ENCODE results near the gene FTO. TPM values are rescaled to one million over a fixed set of nuclear protein-coding genes. Genes with fewer than 3 reads are reported as not detected.

The FTO gene
- total RNA-seq, 2 donors from 2014 or later: 44.0 to 51.5 TPM

DNA sequence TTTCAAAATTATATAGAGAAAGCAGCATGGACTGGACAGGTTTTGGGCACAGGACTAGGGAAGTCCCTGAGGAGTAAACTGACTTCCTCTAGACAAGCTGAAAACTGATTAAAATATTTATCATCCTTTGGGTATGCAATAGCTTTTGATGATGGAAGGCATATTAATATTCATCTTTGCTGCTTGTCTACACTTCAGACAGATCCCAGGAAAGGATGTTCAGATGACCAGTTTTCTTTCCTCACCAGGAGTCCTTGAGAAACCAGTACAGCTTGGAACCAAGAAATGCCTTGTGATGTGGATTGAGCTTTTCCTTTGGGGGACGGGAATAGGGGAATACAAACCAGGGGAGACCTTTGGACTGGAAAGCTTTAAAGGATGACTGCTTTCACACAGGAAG, 195.5 kb downstream of the FTO start:
- no peaks in the 10 kb centered on the region for H3K27me3 Mint-ChIP-seq (ENCODE audit: low read depth)
- H3K4me3 Mint-ChIP-seq: no peak overlapping the region
- DNase-seq: no peak
- peaks cover 4% of the 10 kb centered on the region for H3K4me1 Mint-ChIP-seq (ENCODE audit: low read depth)
- H3K27ac Mint-ChIP-seq: no peak overlapping the region
- no peak for ATAC-seq (replicated peaks in 1 of 2)
- H3K9me3 Mint-ChIP-seq: no peaks in the 10 kb centered on the region
- H3K36me3 Mint-ChIP-seq (ENCODE audit: insufficient read depth in 2 of 2): peaks cover 0 to 3% of the 10 kb centered on the region in 2 donors

- H3K36me3 Mint-ChIP-seq (ENCODE audit: insufficient read depth in 2 of 2): peaks cover 0 to 3% of the 10 kb centered on the region in 2 donors
- no peak for ATAC-seq (replicated peaks in 1 of 2)
- H3K27me3 Mint-ChIP-seq (ENCODE audit: low read depth): no peaks in the 10 kb centered on the region
- no peak overlapping the region for H3K27ac Mint-ChIP-seq
- H3K4me1 Mint-ChIP-seq (ENCODE audit: low read depth): peaks cover 12% of the 10 kb centered on the region
- H3K4me3 Mint-ChIP-seq: no peak overlapping the region
- no peaks in the 10 kb centered on the region for H3K9me3 Mint-ChIP-seq
- no peak for DNase-seq
These were observed 196.7 kb downstream of the FTO start for GRCh38 chr16:53900667-53901066.

DNA sequence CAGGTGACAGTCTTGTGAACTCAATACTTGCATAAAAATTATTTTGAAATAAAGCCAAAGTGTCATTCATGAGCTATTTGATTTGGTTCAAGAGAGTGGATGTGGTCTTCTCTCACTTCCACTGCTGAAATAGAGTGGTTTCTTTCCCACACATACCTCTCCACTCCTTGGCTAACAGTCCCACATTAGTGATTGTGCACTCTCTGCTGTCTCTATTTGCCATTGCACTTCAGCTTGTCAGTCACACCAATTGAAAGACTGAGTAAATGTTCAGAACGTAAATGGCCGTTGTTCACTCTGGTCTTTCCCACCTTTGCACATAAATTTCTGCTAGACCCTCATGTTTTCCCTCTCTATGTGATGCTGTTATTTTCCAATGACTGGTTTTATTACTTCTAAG, 197.5 kb downstream of the FTO start:
- H3K36me3 Mint-ChIP-seq (ENCODE audit: insufficient read depth in 2 of 2): peaks cover 0 to 3% of the 10 kb centered on the region in 2 donors
- no peak for ATAC-seq (replicated peaks in 1 of 2)
- H3K4me1 Mint-ChIP-seq (ENCODE audit: low read depth): peaks cover 18% of the 10 kb centered on the region
- no peak for DNase-seq
- no peaks in the 10 kb centered on the region for H3K27me3 Mint-ChIP-seq (ENCODE audit: low read depth)
- no peak overlapping the region for H3K27ac Mint-ChIP-seq
- H3K9me3 Mint-ChIP-seq: no peaks in the 10 kb centered on the region
- no peak overlapping the region for H3K4me3 Mint-ChIP-seq

DNA sequence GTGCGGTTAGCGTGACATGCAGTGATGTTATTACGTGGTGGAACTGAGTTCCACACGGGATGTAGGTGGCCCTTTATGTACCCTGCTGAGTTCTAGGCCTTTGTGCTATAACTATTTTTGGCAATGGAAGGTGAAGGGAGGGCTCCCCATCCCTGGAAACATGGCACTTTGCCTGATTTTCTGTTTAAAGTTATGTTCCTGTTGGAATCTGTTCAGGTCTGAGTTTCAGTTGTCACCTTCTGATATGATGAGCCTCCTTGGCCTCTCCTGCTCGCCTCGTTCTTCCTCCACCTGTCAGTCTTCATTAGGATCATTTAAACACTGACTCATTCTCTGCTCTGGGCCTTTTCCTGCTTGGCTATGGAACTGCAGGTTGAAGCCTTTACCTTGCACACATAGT, 200.6 kb downstream of the FTO start:
- Mint-ChIP-seq H3K9me3 (no peaks in the 10 kb centered on the region), H3K27ac (no peak overlapping the region), H3K36me3 (ENCODE audit: insufficient read depth in 2 of 2) (peaks cover 0 to 3% of the 10 kb centered on the region in 2 donors), H3K27me3 (ENCODE audit: low read depth) (no peaks in the 10 kb centered on the region), H3K4me1 (ENCODE audit: low read depth) (peaks cover 18% of the 10 kb centered on the region), H3K4me3 (no peak overlapping the region)
- no peak for ATAC-seq (replicated peaks in 1 of 2)
- DNase-seq: no peak

GRCh38 chr16:53905028-53905427, 201.1 kb downstream of the FTO start:
- peak; percentile 51 to 62 for ATAC-seq (replicated peaks in 1 of 2)
- Mint-ChIP-seq H3K4me3 (no peak overlapping the region), H3K36me3 (ENCODE audit: insufficient read depth in 2 of 2) (peaks cover 0 to 3% of the 10 kb centered on the region in 2 donors), H3K27me3 (ENCODE audit: low read depth) (no peaks in the 10 kb centered on the region), H3K4me1 (ENCODE audit: low read depth) (peaks cover 18% of the 10 kb centered on the region), H3K9me3 (no peaks in the 10 kb centered on the region), H3K27ac (no peak overlapping the region)
- no peak for DNase-seq

DNA sequence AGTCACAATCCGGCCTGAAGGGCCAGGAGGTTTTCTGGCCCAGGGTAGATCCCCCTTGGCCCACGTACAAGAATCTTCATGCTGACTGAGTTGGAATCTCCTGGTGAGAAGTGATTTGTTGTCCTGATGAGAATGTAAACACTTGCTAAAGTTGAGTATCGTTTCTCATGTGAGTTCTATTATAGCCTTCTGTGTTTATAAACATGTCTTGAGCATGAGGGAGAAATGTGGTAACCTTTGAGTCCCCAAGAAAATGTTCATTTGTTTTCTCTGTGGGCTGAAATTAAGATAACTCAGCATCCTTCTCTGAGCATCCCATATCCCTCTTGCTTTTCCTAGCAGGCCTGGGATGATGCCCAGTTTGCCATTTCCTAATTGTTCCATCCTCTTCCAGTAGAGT, 204.8 kb downstream of the FTO start:
- no peak for ATAC-seq (replicated peaks in 1 of 2)
- Mint-ChIP-seq H3K27me3 (ENCODE audit: low read depth) (no peaks in the 10 kb centered on the region), H3K36me3 (ENCODE audit: insufficient read depth in 2 of 2) (no peaks in the 10 kb centered on the region), H3K4me3 (no peak overlapping the region), H3K9me3 (no peaks in the 10 kb centered on the region), H3K4me1 (ENCODE audit: low read depth) (peaks cover 18% of the 10 kb centered on the region), H3K27ac (no peak overlapping the region)
- no peak for DNase-seq

GRCh38 chr16:53910990-53911389, 207.0 kb downstream of the FTO start:
- Mint-ChIP-seq H3K27ac (no peak overlapping the region), H3K4me1 (ENCODE audit: low read depth) (peaks cover 3% of the 10 kb centered on the region), H3K27me3 (ENCODE audit: low read depth) (no peaks in the 10 kb centered on the region), H3K4me3 (no peak overlapping the region), H3K36me3 (ENCODE audit: insufficient read depth in 2 of 2) (no peaks in the 10 kb centered on the region), H3K9me3 (no peaks in the 10 kb centered on the region)
- DNase-seq: peak in 1 of 2 donors; percentile 2
- ATAC-seq (replicated peaks in 1 of 2): no peak

DNA sequence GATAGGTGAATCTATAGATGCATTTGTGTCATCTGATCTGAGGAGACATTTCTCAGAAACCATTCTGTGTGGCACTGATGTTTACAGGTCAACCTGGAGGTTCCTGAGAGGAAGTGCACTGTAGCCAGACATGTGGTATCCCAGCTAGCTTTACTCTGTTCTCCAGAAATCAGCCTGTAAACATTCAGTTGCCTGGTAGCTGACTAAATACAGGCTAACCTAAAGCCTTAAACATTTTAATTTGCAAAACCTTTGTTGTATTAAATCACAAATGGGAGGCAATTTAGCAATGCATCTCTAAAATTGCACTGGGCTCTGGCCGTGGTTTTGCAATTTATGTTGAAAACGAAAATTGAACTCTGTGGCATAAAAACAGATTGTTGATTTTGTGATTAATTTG, 207.6 kb downstream of the FTO start:
- H3K4me1 Mint-ChIP-seq (ENCODE audit: low read depth): no peaks in the 10 kb centered on the region
- no peaks in the 10 kb centered on the region for H3K9me3 Mint-ChIP-seq
- DNase-seq (peak; percentile 8 to 10), ATAC-seq (replicated peaks in 1 of 2) (peak; percentile 33 to 46)
- peak overlapping the region in 1 of 2 donors; percentile 63 for H3K4me3 Mint-ChIP-seq
- no peaks in the 10 kb centered on the region for H3K36me3 Mint-ChIP-seq (ENCODE audit: insufficient read depth in 2 of 2)
- no peaks in the 10 kb centered on the region for H3K27me3 Mint-ChIP-seq (ENCODE audit: low read depth)
- peak overlapping the region; percentile 99 for H3K27ac Mint-ChIP-seq

DNA sequence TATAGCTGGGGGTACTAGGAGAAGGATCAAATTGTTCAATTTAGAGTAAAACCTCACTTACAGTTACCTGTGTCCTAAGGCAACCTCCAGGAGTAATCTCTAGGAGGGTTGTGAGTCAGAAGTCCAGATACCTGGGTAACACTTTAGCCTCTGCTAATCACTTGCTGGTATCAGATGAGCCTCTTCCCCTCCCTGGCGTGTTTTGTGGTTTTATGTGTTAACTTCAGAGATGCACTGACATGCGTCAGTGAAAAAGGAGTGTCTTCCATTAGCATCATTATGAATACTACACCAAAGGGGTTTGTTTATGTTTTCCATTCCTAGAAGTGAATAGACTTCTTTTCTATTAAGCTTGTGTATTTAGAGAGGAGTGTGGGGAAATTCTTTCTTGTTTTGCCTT, 208.2 kb downstream of the FTO start:
- Mint-ChIP-seq H3K9me3 (no peaks in the 10 kb centered on the region), H3K4me3 (peak overlapping the region in 1 of 2 donors; percentile 63), H3K36me3 (ENCODE audit: insufficient read depth in 2 of 2) (no peaks in the 10 kb centered on the region), H3K27me3 (ENCODE audit: low read depth) (no peaks in the 10 kb centered on the region), H3K4me1 (ENCODE audit: low read depth) (no peaks in the 10 kb centered on the region), H3K27ac (peak overlapping the region; percentile 99)
- ATAC-seq (replicated peaks in 1 of 2) (peak; percentile 90 to 94), DNase-seq (peak; percentile 57 to 60)

DNA sequence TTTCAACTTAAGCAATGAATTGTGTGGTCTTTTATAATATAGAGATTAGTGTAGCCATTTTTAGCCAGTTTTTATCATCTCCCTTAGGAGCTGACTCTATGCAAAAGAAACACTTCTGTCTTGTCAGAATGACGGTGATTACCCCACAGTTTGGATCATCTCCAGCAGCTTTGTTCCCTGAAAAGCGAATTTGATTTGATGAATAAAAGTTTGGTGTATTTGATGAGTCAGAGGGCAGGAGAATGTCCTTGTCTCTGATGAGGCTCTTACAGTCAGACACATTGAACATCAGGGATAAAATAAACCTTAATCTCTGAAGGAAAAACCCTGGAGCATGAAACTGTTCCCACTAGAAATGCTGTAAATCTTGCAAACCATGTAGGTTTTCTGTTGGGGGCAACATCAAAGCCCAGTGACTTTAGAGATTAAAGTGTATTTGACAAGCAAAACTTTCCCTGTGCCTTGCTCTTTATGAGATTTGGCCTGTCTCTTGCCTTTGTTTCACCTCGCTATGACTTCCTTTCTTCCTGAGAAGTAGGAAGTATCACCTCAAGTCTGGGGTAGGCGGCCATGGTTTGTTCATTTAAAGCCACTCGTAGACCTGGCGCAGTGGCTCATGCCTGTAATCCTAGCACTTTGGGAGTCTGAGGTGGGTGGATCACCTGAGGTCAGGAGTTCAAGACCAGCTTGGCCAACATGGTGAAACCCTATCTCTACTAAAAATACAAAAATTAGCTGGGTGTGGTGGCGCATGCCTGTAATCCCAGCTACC, 209.3 kb downstream of the FTO start:
- peak overlapping the region in 1 of 2 donors; percentile 63 for H3K4me3 Mint-ChIP-seq
- no peaks in the 10 kb centered on the region for H3K4me1 Mint-ChIP-seq (ENCODE audit: low read depth)
- DNase-seq (peak; percentile 22 to 29), ATAC-seq (replicated peaks in 1 of 2) (peak in 1 of 2 donors; percentile 9)
- H3K27ac Mint-ChIP-seq: peak overlapping the region; percentile 99
- no peaks in the 10 kb centered on the region for H3K9me3 Mint-ChIP-seq
- no peaks in the 10 kb centered on the region for H3K27me3 Mint-ChIP-seq (ENCODE audit: low read depth)
- H3K36me3 Mint-ChIP-seq (ENCODE audit: insufficient read depth in 2 of 2): peaks cover 0 to 3% of the 10 kb centered on the region in 2 donors

DNA sequence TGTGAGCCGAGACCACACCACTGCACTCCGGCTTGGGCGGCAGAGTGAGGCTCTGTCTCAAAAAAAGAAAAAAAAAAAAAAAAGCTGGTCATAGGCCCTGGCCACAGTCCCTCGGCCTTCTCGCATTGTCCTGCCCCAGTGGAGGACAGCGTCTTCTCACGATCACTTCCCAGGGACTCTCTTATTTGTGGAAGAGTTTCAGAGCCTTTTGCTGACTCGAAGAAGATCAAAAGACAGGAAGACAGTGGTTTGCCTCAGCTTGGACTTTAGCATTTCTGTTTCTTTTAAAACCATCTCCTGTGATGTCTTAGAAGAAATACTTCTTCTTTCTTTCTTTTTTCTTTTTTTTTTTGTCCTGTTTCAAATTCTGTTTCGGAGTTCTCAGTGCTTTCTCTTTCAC, 210.0 kb downstream of the FTO start:
- no peaks in the 10 kb centered on the region for H3K27me3 Mint-ChIP-seq (ENCODE audit: low read depth)
- no peaks in the 10 kb centered on the region for H3K9me3 Mint-ChIP-seq
- no peak for ATAC-seq (replicated peaks in 1 of 2)
- DNase-seq: no peak
- peaks cover 0 to 4% of the 10 kb centered on the region in 2 donors for H3K36me3 Mint-ChIP-seq (ENCODE audit: insufficient read depth in 2 of 2)
- peak overlapping the region; percentile 42 to 63 for H3K4me3 Mint-ChIP-seq
- no peaks in the 10 kb centered on the region for H3K4me1 Mint-ChIP-seq (ENCODE audit: low read depth)
- peak overlapping the region; percentile 99 for H3K27ac Mint-ChIP-seq

DNA sequence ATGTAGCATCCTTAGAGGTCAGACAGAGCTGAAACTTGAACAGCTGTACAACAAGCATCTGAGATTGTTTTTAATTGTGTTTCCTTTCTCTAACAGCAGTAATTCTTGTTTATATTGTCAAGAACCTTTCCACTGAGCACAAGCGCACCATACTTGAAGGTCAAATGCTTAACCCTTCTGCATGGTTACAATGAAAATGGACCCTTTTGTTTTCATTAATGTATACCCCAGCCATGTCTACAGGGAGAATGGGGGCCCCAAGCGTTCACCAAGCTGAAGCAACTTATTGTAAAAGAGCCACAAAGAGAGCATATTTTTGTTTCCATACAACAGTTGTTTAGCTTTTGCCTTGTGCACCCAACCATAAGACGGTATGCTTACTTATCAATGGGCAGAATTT, 210.8 kb downstream of the FTO start:
- ATAC-seq (replicated peaks in 1 of 2) (no peak), DNase-seq (no peak)
- Mint-ChIP-seq H3K27ac (peak overlapping the region; percentile 72), H3K4me1 (ENCODE audit: low read depth) (no peaks in the 10 kb centered on the region), H3K4me3 (peak overlapping the region in 1 of 2 donors; percentile 32), H3K36me3 (ENCODE audit: insufficient read depth in 2 of 2) (peaks cover 0 to 4% of the 10 kb centered on the region in 2 donors), H3K27me3 (ENCODE audit: low read depth) (no peaks in the 10 kb centered on the region), H3K9me3 (no peaks in the 10 kb centered on the region)

- Mint-ChIP-seq H3K9me3 (no peaks in the 10 kb centered on the region), H3K27me3 (ENCODE audit: low read depth) (no peaks in the 10 kb centered on the region), H3K4me1 (ENCODE audit: low read depth) (no peaks in the 10 kb centered on the region), H3K4me3 (no peak overlapping the region), H3K36me3 (ENCODE audit: insufficient read depth in 2 of 2) (peaks cover 0 to 4% of the 10 kb centered on the region in 2 donors), H3K27ac (no peak overlapping the region)
- ATAC-seq (replicated peaks in 1 of 2) (no peak), DNase-seq (no peak)
These were observed 211.7 kb downstream of the FTO start for GRCh38 chr16:53915452-53916160.
